LoVo (cell line): ENCODE data around the gene PARD3.
"Not testable (repeated sequence)": the region's sequence is repeated elsewhere in the genome, so short reads cannot be mapped to it uniquely, and the experiment has no call there.

Source experiments
- DNase-seq: peaks from one replicate; pipeline ENCODE4 v3.0.0-alpha.2; 2016; ENCODE audit warnings: low spot score

PARD3 gene

DNA sequence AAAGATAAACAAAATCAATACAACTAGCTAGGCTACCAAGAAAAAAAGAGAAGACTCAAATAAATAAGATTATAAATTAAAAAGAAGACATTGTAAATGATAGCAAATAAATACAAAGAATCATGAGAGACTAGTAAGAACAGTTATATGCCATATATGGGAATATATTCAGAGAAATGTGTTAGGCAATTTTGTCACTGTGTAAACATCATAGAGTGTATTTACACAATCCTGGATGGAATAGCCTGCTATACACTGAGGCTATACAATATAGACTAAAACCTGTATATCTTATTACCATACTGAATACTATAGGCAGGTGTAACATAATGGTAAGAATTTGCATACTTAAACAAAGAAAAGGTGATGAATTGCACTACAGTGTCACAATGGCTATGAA lies 717.4 kb downstream of the PARD3 start:
- DNase-seq: no peak

DNA sequence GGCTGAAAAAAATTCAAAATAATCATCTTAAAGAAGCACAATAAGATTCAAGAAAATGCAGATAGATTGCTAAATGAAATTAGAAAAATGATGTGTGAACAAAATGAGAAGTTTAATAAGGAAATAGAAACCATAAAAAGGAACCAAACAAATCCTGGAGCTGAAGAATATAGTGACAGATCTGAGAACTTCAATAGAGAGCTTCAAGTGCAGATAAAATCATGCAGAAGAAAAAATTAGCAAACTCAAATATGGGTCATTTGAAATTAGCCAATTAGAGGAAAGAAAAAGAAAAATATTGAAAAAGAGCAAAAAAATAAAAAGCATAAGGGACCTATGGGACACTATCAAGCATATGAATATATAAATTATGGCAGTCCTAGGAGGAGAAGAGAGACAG lies 720.1 kb downstream of the PARD3 start:
- no peak for DNase-seq

DNA sequence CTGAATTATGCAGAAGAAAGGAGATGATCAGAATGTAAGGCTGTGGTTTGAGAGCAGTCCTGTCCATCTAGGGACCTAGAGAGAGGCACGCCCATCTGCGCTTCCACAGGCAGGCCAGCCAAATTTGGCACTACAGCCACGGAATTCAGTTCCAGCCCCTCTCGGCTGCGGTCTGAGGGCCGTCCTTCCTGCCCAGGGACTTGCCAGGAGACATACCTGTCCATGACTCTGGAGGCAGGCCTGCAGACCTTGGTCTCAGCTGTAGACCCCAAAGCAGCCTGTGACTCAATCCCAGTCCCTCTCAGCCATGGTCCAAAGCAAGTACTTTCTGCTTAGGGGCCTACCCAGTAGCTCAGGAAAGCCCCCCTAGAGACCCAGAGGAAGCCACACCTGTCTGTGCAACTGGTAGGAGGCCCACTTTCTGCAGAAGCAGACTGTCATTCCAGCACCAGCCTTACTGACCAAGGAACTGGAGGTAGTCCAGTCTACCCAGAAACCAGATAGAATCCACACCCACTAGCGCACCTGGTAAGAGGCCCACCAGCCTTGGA lies 720.9 kb downstream of the PARD3 start:
- DNase-seq: no peak

- no peak for DNase-seq
These were observed 722.2 kb downstream of the PARD3 start for GRCh38 chr10:34092891-34093290.

DNA sequence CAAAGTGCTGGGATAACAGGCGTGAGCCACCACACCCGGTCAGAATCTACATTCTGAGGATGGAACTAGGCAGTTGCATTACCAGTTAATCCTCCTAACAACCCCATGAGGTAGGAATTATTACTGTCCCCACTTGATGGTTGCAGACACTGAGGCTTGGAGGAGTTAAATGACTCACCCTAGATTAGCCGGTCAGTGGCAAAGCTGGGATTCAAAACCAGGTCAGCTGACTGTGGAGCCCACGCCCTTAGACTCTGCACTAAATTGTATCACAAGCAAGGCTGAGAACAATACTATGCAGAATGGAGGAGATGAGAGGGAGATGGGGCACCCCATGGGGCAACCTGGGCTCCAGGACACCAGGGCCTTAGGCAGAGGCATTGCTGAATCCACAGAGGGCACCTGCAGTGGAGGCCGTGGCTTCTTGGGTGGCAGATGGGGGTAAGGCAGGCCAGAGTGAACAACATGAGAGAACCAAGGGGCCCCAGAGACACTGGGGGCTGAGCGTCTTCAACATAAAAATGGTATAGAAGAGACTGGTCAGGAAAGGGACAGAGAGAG lies 723.4 kb downstream of the PARD3 start:
- no peak for DNase-seq

- no peak for DNase-seq
These were observed 725.8 kb downstream of the PARD3 start for GRCh38 chr10:34089253-34089652.

DNA sequence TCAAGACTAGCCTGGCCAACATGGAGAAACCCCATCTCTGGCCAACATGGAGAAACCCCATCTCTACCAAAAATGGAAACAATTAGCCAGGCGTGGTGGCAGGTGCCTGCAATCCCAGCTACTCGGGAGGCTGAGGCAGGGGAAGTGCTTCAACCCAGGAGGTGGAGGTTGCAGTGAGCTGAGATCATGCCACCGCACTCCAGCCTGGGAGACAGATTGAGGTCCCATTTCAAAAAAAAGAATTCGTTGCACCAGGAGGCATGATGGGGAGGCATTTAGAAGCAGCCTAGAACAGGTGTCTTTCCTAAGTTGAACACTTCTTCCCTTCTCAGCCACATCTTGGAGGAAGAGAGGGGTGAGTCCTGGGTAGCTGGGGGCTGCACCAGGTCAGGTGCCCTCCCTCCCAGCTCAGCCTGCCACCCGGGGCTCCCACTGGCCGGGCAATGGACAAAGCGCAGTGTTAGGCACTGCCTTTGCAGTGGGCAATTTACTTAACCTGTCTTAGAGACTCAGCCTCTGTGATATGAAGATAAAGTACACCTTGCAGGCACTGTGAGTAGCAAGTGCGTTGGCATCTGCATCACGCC lies 726.8 kb downstream of the PARD3 start:
- no peak for DNase-seq

DNA sequence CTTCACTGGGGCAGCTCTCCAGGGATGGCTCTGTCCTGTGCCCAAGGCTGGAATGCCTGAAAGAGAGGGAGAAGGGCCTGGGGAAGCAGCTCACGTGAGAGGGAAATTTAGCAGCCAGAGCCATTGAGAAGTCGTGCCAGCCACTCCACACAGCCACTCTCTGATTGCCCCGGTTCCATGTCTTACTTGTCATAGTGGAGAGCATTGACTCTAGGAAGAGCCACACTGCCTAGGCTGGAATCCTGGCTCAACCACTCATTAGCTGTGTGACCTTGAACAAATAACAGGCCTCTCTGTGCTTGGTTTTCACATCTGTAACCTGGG lies 728.0 kb downstream of the PARD3 start:
- DNase-seq: no peak

DNA sequence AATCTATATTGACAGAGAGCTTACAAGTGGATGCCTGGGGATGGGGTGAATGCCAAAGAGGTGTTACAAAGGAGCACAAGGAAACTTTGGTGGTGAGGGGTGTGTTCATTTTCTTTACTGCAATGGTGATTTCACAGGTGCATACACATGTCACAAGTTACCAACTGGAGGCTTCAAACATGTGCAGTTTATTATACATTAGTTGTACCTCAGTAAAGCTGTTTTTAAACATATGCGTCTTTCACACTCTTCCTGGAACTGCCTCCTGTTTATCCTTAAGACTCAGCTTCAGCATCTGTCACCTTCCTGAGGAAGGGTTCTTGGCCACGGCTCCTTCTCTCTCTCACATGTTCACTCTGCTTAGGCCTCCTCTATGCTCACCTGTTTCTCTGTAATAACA lies 731.5 kb downstream of the PARD3 start:
- no peak for DNase-seq

- no peak for DNase-seq
These were observed 733.1 kb downstream of the PARD3 start for GRCh38 chr10:34081948-34082347.

DNA sequence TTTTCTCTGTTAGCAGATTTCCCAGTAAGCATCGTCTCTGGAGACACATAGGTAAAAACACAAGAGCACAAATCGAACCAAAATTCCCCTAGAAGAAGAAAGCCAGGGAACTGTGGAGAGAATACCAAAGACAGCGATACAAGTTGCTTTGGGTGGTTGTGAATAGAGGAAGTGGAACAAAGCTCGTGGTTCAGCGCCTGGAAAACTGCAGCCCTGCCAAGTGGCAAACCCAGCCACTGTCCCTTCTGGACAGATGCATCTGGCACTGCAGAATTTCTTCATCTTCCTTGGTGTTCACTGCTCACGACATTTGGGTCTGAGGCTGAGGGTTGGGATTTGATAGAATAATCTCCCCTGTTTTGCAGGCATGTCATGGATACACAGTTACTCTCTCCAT lies 733.8 kb downstream of the PARD3 start:
- DNase-seq: no peak

- DNase-seq: no peak
These were observed 734.4 kb downstream of the PARD3 start for GRCh38 chr10:34080485-34081346.

DNA sequence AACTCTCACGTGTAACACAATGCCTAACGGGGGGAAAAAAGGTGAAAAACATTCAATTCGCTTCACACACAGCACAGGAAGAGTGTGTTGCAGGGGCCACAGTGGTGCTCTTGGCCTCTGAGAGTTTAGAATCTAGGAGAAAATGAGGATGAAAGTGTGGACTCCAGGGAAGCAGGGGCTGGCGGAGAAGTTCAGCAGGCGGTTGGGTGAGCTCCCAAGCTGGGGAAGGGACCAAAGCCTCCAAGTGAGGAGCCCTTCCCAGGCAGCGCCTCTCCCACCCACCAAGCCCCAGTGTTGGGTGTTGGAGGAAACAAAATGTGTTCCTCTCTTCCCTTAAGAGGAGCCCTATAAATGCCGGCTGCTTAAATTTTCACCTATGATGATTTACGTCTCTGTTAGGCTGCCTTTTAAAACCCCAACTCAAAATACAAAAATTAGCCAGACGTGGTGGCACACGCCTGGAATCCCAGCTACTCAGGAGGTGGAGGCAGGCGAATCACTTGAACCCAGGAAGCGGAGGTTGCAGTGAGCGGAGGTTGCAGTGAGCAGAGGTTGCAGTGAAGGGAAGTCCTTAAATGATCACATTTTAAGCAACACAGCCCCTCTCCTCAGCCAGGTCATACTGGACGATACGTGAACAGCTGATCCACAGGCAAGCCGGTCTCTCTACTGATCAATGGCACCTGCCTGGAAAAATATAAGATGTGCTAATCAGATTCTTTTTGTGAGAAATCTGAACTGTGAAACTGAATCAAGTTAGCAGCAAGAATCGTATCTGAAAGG lies 735.2 kb downstream of the PARD3 start:
- DNase-seq: no peak

DNA sequence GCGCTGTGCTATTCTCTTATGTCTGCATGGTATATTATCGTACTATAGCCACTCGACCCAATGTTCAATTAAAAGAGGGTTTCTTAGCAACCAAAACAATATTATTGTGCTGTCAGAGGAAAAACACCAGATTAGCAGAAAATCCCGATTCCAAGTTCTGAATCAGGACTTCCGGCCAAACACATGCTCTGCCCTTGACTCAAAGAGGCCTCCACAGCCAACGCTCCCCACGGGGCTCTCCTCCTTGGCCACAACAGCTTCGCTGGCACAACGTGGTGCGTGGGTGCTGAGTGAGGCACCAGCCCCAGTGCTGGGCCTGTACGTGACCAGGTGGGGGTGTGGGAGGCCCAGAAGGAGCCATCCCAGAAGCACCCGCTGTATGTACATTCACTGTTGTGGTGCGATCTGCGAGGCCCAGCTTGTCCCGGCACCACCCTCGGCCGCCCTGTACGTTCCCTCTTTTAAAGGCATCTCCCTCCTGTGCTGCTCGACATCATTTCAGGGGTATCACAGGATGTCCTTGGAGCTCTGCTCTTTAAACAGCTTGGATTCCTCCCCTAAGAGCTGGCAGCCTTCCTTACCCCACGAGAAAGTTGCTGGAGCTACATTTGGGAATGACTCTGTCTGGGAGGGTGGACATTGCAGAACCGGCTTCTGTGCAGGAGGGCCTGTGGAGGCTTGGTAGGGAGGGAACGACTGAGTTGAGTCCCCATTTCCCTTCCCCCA lies 736.2 kb downstream of the PARD3 start:
- no peak for DNase-seq

- no peak for DNase-seq
These were observed 736.9 kb downstream of the PARD3 start for GRCh38 chr10:34078017-34078744.

GRCh38 chr10:34076443-34076842 lies 738.7 kb downstream of the PARD3 start:
- DNase-seq: no peak

DNA sequence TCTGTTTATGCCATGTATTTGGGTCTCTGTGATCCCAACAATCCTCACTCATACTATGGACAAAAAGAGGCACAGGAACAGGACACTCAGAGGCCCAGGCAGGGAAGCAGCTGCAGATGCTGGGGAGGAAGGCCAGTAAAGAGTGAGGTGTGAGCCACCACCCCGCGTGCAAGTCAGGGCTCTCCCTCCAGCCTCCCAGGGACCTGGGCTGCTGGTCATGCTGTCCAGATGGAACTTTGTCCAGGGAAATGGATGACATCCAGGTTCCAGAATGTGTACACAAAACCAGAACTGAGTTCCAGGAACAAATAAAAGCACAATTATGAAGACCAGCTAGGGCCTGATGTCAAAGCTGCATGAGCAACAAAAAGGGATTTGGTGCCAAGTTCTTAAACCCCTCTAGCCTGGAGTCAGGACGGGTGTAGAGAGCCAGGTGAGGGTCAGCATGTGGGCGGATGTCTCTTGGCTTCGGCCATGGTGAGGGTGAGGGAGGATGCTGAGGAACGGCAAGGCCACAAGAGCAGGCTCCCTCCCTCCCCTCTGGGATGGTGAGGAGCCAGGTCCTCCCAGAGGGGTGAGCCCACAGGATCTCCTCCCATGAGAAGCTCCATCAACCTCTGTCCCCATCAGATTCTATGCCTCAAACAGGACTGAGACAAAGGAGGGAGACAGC lies 739.7 kb downstream of the PARD3 start:
- DNase-seq: no peak

- DNase-seq: no peak
These were observed 741.0 kb downstream of the PARD3 start for GRCh38 chr10:34074051-34074450.

DNA sequence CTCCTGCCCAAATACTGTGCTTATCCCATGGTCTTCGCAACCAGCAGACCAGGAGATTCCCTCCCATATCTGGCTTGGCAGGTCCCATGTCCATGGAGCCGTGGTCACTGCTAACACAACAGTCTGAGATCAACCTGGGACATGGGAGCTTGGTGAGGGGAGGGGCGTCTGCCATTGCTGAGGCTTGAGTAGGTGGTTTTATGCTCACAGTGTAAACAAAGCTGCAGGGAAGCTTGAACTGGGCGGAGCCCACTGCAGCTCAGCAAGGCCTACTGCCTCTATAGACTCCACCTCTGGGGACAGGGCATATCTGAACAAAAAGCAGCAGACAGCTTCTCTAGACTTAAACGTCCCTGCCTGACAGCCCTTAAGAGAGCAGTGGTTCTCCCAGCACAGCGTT lies 747.4 kb downstream of the PARD3 start:
- DNase-seq: not testable (repeated sequence)

DNA sequence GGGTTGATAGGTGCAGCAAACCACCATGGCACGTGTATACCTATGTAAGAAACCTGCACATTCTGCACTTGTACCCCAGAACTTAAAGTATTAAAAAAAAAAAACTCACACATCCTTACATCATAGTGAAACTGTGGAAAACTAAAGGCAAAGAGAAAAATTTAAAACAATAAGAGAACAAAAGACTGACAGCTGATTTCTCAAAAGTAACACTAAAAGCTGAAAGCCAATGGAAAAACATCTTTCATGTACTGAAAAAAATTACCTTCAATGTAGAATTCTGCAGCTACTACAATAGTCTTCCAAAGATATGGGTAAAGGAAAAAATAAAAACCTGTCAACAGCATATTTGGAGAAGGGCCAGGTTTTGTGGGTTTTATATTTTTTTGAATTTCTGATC lies 751.5 kb downstream of the PARD3 start:
- DNase-seq: no peak

GRCh38 chr10:34061841-34062240 lies 753.3 kb downstream of the PARD3 start:
- DNase-seq: no peak
